Natural killer cell (primary cell): ENCODE results near the gene NUP214. TPM values are rescaled to one million over a fixed set of nuclear protein-coding genes. Genes with fewer than 3 reads are reported as not detected.
A peak's percentile ranks its signal among the peaks of the same experiment; 100 is the strongest.

Experiments used
- ATAC-seq, 3 donors: fragments of 150-1000 bp in 2 of 3; fragments of 200-7000 bp in 1 of 3; cut with Tn5 transposase; 1 replicate in 1 of 3; 2 replicates in 2 of 3; pipeline ENCODE4 v1.10.0; 2021; ENCODE audit warnings: mild to moderate bottlenecking in 2 of 3, moderate library complexity in 2 of 3
- DNase-seq, 2 donors: peaks; one replicate each; pipeline versions ENCODE4 v3.0.0 to v3.0.0-alpha.2; 2013 to 2021; ENCODE audit warnings: mixed read lengths in 1 of 2
- H3K27ac ChIP-seq: one replicate; pipeline ENCODE4 v1.5.1; 2013; ENCODE audit warnings: mild to moderate bottlenecking, low read length
- H3K27me3 ChIP-seq: one replicate; pipeline ENCODE4 v1.6.1; 2013; ENCODE audit warnings: low read length; ENCODE audit not compliant: control insufficient read depth, insufficient read depth
- H3K36me3 ChIP-seq: one replicate; pipeline ENCODE4 v1.6.1; 2013; ENCODE audit warnings: low read length; ENCODE audit not compliant: control insufficient read depth, insufficient read depth
- H3K4me1 ChIP-seq: one replicate; pipeline ENCODE4 v1.6.1; 2013; ENCODE audit warnings: low read length; ENCODE audit not compliant: control insufficient read depth, insufficient read depth
- H3K4me3 ChIP-seq: one replicate; pipeline ENCODE4 v1.5.1; 2013; ENCODE audit warnings: low read length
- H3K9me3 ChIP-seq: one replicate; pipeline ENCODE4 v1.6.1; 2013; ENCODE audit warnings: low read length; ENCODE audit not compliant: control insufficient read depth, insufficient read depth
- H3K27ac Mint-ChIP-seq, 2 donors: one replicate each; pipeline ENCODE4 v1.8.0; 2022; ENCODE audit warnings: mild to moderate bottlenecking in 2 of 2, mixed read lengths in 2 of 2, moderate library complexity in 1 of 2
- H3K27me3 Mint-ChIP-seq, 2 donors: one replicate each; pipeline ENCODE4 v1.8.0; 2022; ENCODE audit warnings: low read depth in 2 of 2, mixed read lengths in 2 of 2
- H3K36me3 Mint-ChIP-seq: one replicate; pipeline ENCODE4 v1.8.0; 2022; ENCODE audit warnings: mixed read lengths
- H3K4me1 Mint-ChIP-seq, 2 donors: one replicate each; pipeline ENCODE4 v1.8.0; 2022; ENCODE audit warnings: mixed read lengths in 2 of 2
- H3K4me3 Mint-ChIP-seq: one replicate; pipeline ENCODE4 v1.8.0; 2022; ENCODE audit warnings: mild to moderate bottlenecking, moderate library complexity, mixed read lengths
- H3K9me3 Mint-ChIP-seq, 2 donors: one replicate each; pipeline ENCODE4 v1.8.0; 2022; ENCODE audit warnings: mixed read lengths in 2 of 2
- CTCF ChIP-seq: fragments of 200-600 bp; IDR thresholded peaks from one replicate; pipeline ENCODE4 v1.8.0; 2022; ENCODE audit warnings: antibody characterized with exemption
- WGBS: methylation state at CpG from one replicate; pipeline ENCODE4 v1.1.7; 2013; ENCODE audit warnings: missing lambda C conversion rate; ENCODE audit not compliant: insufficient coverage; 5-methylcytosine and 5-hydroxymethylcytosine counted together
- intact Hi-C: fragments of 100-400 bp; cut with micrococcal nuclease; formaldehyde crosslinking; loops from one replicate; pipeline ENCODE4 v1.14.2; 2022
- total RNA-seq, 4 donors: library from RNA; stranded (reverse); fragments of 120-200 nt in 1 of 4; gene quantifications; one replicate each; pipeline versions ENCODE4 v1.2.3 to v1.2.4, GENCODE V29; 2013 to 2022

Gene NUP214
- total RNA-seq, 3 donors from 2014 or later (not counting 1 experiment from before 2014, with no cell fraction given) = 125 to 133 (median 132) TPM

- TF ChIP-seq CTCF = no peak
- WGBS = 100% methylated on average over 4 of the region's 4 CpGs
- peaks cover 7% of the 10 kb centered on the region for H3K36me3 Mint-ChIP-seq
- H3K27ac Mint-ChIP-seq = no peak overlapping the region
- DNase-seq = no peak
- H3K4me1 Mint-ChIP-seq = peaks cover 4 to 7% of the 10 kb centered on the region in 2 donors
- intact Hi-C loops = no loop called here
- no peak overlapping the region for H3K27ac ChIP-seq
- no peak overlapping the region for H3K4me3 Mint-ChIP-seq
- H3K36me3 ChIP-seq = no peaks in the 10 kb centered on the region
- no peak for ATAC-seq
- H3K9me3 ChIP-seq = no peaks in the 10 kb centered on the region
- H3K27me3 Mint-ChIP-seq = no peaks in the 10 kb centered on the region
- H3K27me3 ChIP-seq = no peaks in the 10 kb centered on the region
- H3K4me3 ChIP-seq = no peak overlapping the region
- peaks cover 11% of the 10 kb centered on the region for H3K4me1 ChIP-seq
- H3K9me3 Mint-ChIP-seq = no peaks in the 10 kb centered on the region
Observed at GRCh38 chr9:131246618-131247017, 121.2 kb downstream of the NUP214 start.

GRCh38 chr9:131252120-131252519, 126.7 kb downstream of the NUP214 start:
- ATAC-seq (no peak), DNase-seq (no peak)
- no peaks in the 10 kb centered on the region for H3K9me3 ChIP-seq
- H3K4me3 Mint-ChIP-seq = peak overlapping the region; percentile 91
- no peak for TF ChIP-seq CTCF
- H3K27ac ChIP-seq = peak overlapping the region; percentile 67
- no peaks in the 10 kb centered on the region for H3K36me3 Mint-ChIP-seq
- H3K27me3 Mint-ChIP-seq = no peaks in the 10 kb centered on the region
- peaks cover 30 to 42% of the 10 kb centered on the region in 2 donors for H3K4me1 Mint-ChIP-seq
- no peaks in the 10 kb centered on the region for H3K36me3 ChIP-seq
- WGBS = 57% methylated on average over 23 of the region's 23 CpGs
- peaks cover 66% of the 10 kb centered on the region for H3K4me1 ChIP-seq
- H3K27ac Mint-ChIP-seq = peak overlapping the region; percentile 95 to 99
- intact Hi-C loops = loop anchor here (1.0 to 10.0 kb wide), 5 partner anchors 14 to 1893 kb away; no protein-coding TSS in a partner anchor
- H3K4me3 ChIP-seq = peak overlapping the region; percentile 54
- H3K9me3 Mint-ChIP-seq = no peaks in the 10 kb centered on the region
- H3K27me3 ChIP-seq = no peaks in the 10 kb centered on the region

GRCh38 chr9:131253891-131254491, 128.6 kb downstream of the NUP214 start:
- H3K27ac ChIP-seq = peak overlapping the region; percentile 59
- H3K36me3 Mint-ChIP-seq = no peaks in the 10 kb centered on the region
- peaks cover 84% of the 10 kb centered on the region for H3K4me1 ChIP-seq
- 56% methylated on average over 14 of the region's 14 CpGs for WGBS
- no peaks in the 10 kb centered on the region for H3K9me3 ChIP-seq
- no peaks in the 10 kb centered on the region for H3K27me3 Mint-ChIP-seq
- DNase-seq (no peak), ATAC-seq (no peak)
- H3K27me3 ChIP-seq = no peaks in the 10 kb centered on the region
- H3K9me3 Mint-ChIP-seq = no peaks in the 10 kb centered on the region
- intact Hi-C loops = loop anchor here (2.0 to 10.0 kb wide), 4 partner anchors 21 to 1891 kb away; no protein-coding TSS in a partner anchor
- no peak overlapping the region for H3K4me3 ChIP-seq
- peaks cover 14% of the 10 kb centered on the region for H3K36me3 ChIP-seq
- TF ChIP-seq CTCF = no peak
- peaks cover 38 to 56% of the 10 kb centered on the region in 2 donors for H3K4me1 Mint-ChIP-seq
- H3K4me3 Mint-ChIP-seq = peak overlapping the region; percentile 91
- H3K27ac Mint-ChIP-seq = peak overlapping the region; percentile 95 to 99
